ENCODE results near the gene TNIP2.
"Not testable (repeated sequence)": the region's sequence is repeated elsewhere in the genome, so short reads cannot be mapped to it uniquely, and the experiment has no call there.

TNIP2 gene

GRCh38 chr4:2793586-2794485 lies 37.7 kb upstream of the TNIP2 start:
- DNase-seq = peak; percentile 44

- peak; percentile 82 for DNase-seq
Measured at GRCh38 chr4:2792711-2793585, 36.8 kb upstream of the TNIP2 start, which contains the start of gene SH3BP2. SH3BP2 (plus strand) TSS chr4:2793085; CDS start chr4:2820618, 27,533 bp downstream.

- no peak for DNase-seq
Measured at GRCh38 chr4:2792396-2792710, 36.2 kb upstream of the TNIP2 start.

GRCh38 chr4:2791518-2792395 lies 35.6 kb upstream of the TNIP2 start:
- no peak for DNase-seq

GRCh38 chr4:2790583-2791517 lies 34.7 kb upstream of the TNIP2 start:
- DNase-seq = peak; percentile 51

DNA sequence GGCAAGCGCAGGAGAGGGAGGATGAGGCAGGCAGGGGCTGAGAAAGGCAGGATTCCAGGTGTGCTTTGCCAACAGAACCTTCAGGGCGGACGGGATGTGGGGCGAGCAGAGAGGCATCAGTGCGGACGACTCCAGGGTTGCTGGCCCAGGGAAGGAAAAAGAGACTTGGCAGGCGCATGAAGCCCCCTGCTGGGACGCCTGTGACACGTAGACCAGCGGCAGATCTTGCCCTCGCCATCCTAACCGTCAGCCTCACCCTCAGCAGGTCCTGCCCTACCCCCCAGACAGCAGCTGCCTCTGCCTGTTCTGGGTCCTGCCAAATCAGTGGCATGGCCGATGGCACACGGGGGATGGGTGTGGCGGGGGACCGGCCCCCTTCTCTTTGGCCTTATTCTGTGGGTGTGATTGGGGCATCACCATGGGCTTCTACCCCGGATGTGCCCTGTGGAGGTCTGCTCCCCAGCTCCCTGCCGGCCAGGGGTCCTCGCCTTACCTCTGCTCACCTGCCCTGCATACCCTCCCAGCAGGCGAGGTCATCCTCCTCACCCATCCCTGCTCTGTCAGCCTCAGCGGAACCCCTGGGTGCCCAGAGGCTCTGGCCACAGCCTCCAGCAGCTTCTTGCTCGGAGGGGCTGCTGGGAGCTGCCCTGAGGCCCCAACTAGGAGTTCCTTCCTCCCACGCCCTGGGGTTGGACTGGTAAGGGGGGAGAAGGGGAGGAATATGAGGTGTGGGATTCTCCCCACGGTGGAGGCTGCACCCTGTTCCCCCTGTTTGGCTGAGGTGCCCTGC lies 33.9 kb upstream of the TNIP2 start:
- DNase-seq = no peak

- DNase-seq = no peak
Measured at GRCh38 chr4:2789351-2789750, 33.2 kb upstream of the TNIP2 start.

GRCh38 chr4:2788532-2789103 lies 32.5 kb upstream of the TNIP2 start:
- DNase-seq = no peak

DNA sequence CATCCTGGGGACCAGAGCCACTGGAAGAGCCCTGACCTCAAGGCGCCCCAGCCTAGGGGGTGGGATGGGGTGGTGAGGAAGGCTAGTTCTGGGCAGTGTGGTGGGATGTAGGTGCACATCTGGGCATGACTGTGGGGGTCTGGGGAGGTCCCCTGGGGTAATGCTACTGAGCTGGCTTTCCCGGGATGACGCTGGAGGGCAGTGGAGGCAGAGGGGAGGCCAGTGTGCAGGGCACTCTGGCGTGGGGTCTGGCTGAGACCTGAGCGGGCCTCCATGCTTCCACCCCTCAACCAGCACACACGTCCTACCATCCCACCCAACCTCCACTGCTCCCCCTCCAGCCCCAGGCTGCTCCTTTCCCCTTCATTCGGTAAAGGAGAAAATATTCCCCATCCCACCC lies 32.0 kb upstream of the TNIP2 start:
- no peak for DNase-seq

- peak; percentile 89 for DNase-seq
Measured at GRCh38 chr4:2787230-2788100, 31.3 kb upstream of the TNIP2 start.

- no peak for DNase-seq
Measured at GRCh38 chr4:2786794-2787229, 30.7 kb upstream of the TNIP2 start.

DNA sequence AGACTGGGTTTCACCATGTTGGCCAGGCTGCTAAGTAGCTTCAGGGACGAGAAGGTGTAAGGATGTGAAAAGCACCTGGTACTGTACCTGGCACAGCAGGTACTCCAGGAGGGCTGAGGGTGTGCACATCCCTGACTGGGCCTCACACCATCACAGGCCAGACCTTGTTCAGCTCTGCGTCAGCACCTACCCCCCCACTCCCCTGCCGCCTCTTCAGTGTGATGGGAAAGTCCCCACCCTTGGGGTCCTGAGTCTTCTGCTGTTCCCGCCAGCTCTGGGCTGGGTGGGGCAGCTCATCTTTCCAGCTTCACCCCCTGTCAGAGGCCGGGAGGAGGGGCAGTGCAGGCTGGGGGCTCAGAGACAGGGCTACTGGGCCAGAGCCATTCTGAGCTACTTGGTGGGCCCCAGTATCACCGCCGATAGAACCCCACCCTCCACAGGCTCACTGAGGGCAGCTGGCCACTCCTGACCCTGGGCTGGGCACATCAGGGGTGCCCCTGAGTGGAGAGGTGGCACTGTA lies 30.1 kb upstream of the TNIP2 start:
- peak; percentile 88 for DNase-seq

DNA sequence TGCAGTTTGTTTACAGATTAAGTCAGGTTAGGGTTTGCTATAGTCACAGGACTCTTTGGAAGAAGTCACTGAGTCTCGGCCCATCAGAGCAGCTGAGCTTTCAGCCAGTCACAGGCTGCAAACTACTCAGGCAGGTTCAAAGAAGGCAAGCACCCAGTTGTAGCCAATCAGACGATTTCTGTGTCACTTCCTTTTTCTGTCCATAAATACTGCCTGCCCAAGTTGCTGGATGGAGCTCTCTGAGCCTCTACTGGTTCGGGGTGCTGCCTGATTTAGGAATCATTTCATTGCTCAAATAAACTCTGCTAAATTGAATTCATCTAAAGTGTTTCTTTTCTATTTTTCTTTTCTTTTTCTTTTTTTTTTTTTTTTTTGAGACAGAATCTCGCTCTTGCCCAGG lies 29.5 kb upstream of the TNIP2 start:
- peak; percentile 74 for DNase-seq

DNA sequence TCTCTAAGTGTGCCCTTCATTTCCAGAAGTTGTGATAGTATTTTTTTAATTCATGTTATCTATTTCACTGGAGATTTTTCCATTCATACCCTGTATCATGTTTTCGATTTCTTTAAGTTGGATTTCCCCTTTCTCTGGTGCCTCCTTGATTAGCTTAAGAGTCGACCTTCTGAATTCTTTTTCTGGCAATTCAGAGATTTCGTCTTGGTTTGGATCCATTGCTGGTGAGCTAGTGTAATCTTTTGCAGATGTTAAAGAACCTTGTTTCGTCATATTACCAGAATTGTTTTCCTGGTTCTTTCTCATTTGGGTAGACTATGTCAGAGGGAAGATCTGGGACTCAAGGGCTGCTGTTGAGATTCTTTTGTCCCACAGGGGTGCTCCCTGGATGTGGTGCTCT lies 27.7 kb upstream of the TNIP2 start:
- DNase-seq = no peak

DNA sequence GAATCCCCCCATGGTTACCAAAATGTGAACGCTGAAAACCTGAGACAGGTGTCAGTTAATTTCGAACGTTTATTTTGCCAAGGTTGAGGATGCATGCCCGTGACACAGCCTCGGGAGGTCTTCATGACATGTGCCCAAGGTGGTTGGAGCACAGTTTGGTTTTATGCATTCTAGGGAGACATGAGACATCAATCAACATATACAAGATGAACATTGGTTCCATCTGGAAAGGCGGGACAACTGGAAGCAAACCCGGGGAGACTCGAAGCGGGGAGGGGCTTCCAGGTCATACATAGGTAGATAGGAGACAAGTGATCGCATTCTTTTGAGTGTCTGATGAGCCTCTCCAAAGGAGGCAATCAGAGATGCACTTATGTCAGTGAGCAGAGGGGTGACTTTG lies 25.8 kb upstream of the TNIP2 start:
- no peak for DNase-seq

- DNase-seq = not testable (repeated sequence)
Measured at GRCh38 chr4:2780643-2781042, 24.5 kb upstream of the TNIP2 start.

- no peak for DNase-seq
Measured at GRCh38 chr4:2771264-2771663, 15.1 kb upstream of the TNIP2 start.

DNA sequence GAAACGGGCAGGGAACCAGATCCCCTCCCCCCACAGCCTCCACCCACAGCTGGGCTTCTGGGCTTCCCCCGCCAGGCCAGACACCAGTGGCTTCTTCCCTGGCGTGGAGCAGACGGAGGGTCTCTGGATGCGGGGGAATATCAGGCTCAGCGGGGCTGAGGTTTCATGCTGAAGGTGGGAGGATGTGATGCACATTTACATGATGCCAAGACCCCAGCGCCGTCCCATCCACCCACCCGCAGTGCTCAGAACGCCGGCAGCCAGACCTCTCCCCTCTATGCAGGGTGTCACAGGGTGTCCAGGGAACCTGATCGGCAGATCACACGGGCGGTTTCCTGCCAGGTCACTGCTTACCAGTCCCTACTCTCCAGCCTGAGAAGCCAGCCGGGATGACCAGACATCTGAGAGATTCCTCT lies 12.8 kb upstream of the TNIP2 start:
- no peak for DNase-seq

DNA sequence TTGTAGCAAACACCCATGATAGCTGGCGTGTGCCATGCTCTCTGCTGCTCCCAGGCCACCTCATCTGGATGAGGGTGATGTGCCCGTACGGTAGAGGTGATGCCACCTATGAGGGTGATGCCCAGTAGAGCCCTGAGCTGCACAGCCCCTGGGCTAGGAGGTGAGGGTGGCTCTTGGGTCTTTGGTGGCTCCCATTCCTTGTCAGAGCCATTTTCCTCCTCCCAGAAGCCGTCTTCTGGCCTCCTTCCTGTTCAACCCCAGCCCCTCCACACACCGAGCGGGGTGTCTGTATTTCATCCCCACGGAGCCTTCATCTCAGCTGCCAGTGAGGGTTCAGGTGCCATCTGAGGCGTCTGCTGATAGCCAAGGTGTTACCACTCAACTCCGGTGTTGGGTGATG lies 12.0 kb upstream of the TNIP2 start:
- no peak for DNase-seq

Data from CD4-positive, alpha-beta T cell treated with Interleukin-15 for 1 hour (primary cell).